ENCODE results near the gene DPF3.

Gene DPF3

GRCh38 chr14:72614891-72615415 lies 278.9 kb downstream of the DPF3 start:
- H3K27me3 Mint-ChIP-seq (ENCODE audit: low read depth), result peaks cover 27% of the 10 kb centered on the region
- peaks cover 7% of the 10 kb centered on the region for H3K4me1 Mint-ChIP-seq (ENCODE audit: low read depth)
- H3K27ac Mint-ChIP-seq, result no peak overlapping the region
- no peak overlapping the region for H3K4me3 Mint-ChIP-seq
- no peaks in the 10 kb centered on the region for H3K36me3 Mint-ChIP-seq (ENCODE audit: low read depth)
- H3K9me3 Mint-ChIP-seq, result no peaks in the 10 kb centered on the region

GRCh38 chr14:72614365-72614764 lies 279.5 kb downstream of the DPF3 start:
- H3K4me3 Mint-ChIP-seq, result no peak overlapping the region
- peaks cover 7% of the 10 kb centered on the region for H3K4me1 Mint-ChIP-seq (ENCODE audit: low read depth)
- H3K36me3 Mint-ChIP-seq (ENCODE audit: low read depth), result no peaks in the 10 kb centered on the region
- no peak overlapping the region for H3K27ac Mint-ChIP-seq
- no peaks in the 10 kb centered on the region for H3K9me3 Mint-ChIP-seq
- peaks cover 24% of the 10 kb centered on the region for H3K27me3 Mint-ChIP-seq (ENCODE audit: low read depth)

DNA sequence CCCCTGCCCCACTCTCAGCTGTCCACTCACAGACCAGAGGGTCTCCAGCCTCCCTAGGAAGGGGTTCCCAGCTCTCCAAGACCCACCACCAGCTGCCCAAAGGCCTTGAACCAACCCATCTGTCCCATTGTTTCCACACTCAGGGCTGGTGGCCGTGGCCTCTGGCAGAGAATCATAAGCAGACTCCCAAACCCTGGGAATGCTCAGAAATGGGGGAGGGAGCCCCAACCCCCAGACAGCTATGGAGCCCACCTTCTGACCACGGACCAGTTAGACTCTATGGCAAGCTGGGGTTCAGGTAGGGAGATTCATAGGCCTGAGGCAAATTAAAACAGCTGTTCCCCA lies 280.0 kb downstream of the DPF3 start:
- Mint-ChIP-seq H3K4me3 (no peak overlapping the region), H3K27me3 (ENCODE audit: low read depth) (peaks cover 28% of the 10 kb centered on the region), H3K27ac (no peak overlapping the region), H3K9me3 (no peaks in the 10 kb centered on the region), H3K4me1 (ENCODE audit: low read depth) (peaks cover 7% of the 10 kb centered on the region), H3K36me3 (ENCODE audit: low read depth) (no peaks in the 10 kb centered on the region)

GRCh38 chr14:72613231-72613974 lies 280.5 kb downstream of the DPF3 start:
- no peak overlapping the region for H3K27ac Mint-ChIP-seq
- peaks cover 7% of the 10 kb centered on the region for H3K4me1 Mint-ChIP-seq (ENCODE audit: low read depth)
- H3K4me3 Mint-ChIP-seq, result no peak overlapping the region
- no peaks in the 10 kb centered on the region for H3K36me3 Mint-ChIP-seq (ENCODE audit: low read depth)
- no peaks in the 10 kb centered on the region for H3K9me3 Mint-ChIP-seq
- peaks cover 33% of the 10 kb centered on the region for H3K27me3 Mint-ChIP-seq (ENCODE audit: low read depth)

DNA sequence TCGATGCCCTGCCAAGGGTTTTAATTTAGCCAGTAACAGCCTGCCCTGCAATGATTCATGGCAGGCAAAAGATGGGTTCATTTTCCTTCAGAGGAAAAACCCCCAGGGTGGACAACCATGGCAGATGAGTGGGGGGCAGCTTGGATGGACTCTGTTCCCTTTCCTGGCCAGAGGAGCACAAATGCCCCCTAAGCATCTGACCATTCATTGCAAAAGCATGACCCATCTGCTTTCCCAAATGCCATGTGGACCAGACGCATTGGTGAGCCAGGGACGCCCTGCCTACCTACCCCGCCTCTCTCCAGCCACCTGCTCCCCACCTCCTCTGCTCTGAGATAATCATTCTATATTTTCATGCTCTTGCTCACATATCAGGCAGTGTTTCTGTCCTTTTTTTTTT lies 281.9 kb downstream of the DPF3 start:
- H3K9me3 Mint-ChIP-seq, result no peaks in the 10 kb centered on the region
- H3K4me1 Mint-ChIP-seq (ENCODE audit: low read depth), result peaks cover 7% of the 10 kb centered on the region
- peaks cover 38% of the 10 kb centered on the region for H3K27me3 Mint-ChIP-seq (ENCODE audit: low read depth)
- no peak overlapping the region for H3K4me3 Mint-ChIP-seq
- no peak overlapping the region for H3K27ac Mint-ChIP-seq
- H3K36me3 Mint-ChIP-seq (ENCODE audit: low read depth), result no peaks in the 10 kb centered on the region

DNA sequence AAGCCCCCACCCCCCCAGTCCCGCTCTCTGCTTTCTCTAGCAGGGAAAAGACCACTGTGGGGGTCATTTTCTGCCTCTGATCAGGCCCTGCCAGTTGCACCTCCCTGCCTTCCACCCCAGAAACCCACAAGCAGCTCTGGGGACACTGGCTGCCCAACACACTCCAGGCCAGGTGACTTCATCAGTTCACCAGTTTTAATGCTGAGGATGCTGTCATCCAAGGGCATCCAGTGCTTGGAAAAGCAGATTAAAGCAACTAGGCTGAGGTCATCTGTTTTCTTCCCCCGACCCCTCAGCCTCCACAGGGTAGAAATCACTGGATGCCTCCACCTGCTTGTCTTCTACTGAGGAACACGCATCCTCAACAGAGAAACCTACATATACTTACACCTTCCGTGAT lies 282.4 kb downstream of the DPF3 start:
- Mint-ChIP-seq H3K9me3 (no peaks in the 10 kb centered on the region), H3K36me3 (ENCODE audit: low read depth) (no peaks in the 10 kb centered on the region), H3K27me3 (ENCODE audit: low read depth) (peaks cover 42% of the 10 kb centered on the region), H3K27ac (no peak overlapping the region), H3K4me1 (ENCODE audit: low read depth) (peaks cover 7% of the 10 kb centered on the region), H3K4me3 (no peak overlapping the region)

DNA sequence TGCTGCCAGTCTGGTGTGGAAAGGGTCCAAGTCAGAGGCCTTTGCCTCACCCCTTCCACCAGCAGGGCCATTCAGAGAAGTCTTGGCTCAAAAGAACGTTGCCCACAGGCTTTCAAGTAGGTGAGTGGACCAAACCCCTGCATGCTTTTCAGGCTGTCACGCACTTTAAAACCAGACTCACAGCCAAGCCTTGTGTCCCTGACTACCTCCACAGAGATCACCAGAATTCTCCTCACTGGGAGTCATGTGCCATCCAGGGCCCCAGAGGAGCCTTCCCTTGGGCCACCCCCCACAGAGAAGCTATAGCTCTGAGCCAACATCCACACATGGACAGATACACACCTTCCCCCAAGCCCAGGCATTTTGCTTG lies 283.1 kb downstream of the DPF3 start:
- Mint-ChIP-seq H3K27me3 (ENCODE audit: low read depth) (peaks cover 36% of the 10 kb centered on the region), H3K9me3 (no peaks in the 10 kb centered on the region), H3K36me3 (ENCODE audit: low read depth) (no peaks in the 10 kb centered on the region), H3K4me1 (ENCODE audit: low read depth) (peaks cover 5% of the 10 kb centered on the region), H3K27ac (no peak overlapping the region), H3K4me3 (no peak overlapping the region)

- no peaks in the 10 kb centered on the region for H3K9me3 Mint-ChIP-seq
- peaks cover 4% of the 10 kb centered on the region for H3K4me1 Mint-ChIP-seq (ENCODE audit: low read depth)
- H3K27me3 Mint-ChIP-seq (ENCODE audit: low read depth), result peaks cover 36% of the 10 kb centered on the region
- H3K27ac Mint-ChIP-seq, result no peak overlapping the region
- no peak overlapping the region for H3K4me3 Mint-ChIP-seq
- no peaks in the 10 kb centered on the region for H3K36me3 Mint-ChIP-seq (ENCODE audit: low read depth)
These were observed 283.6 kb downstream of the DPF3 start for GRCh38 chr14:72610096-72610830.

DNA sequence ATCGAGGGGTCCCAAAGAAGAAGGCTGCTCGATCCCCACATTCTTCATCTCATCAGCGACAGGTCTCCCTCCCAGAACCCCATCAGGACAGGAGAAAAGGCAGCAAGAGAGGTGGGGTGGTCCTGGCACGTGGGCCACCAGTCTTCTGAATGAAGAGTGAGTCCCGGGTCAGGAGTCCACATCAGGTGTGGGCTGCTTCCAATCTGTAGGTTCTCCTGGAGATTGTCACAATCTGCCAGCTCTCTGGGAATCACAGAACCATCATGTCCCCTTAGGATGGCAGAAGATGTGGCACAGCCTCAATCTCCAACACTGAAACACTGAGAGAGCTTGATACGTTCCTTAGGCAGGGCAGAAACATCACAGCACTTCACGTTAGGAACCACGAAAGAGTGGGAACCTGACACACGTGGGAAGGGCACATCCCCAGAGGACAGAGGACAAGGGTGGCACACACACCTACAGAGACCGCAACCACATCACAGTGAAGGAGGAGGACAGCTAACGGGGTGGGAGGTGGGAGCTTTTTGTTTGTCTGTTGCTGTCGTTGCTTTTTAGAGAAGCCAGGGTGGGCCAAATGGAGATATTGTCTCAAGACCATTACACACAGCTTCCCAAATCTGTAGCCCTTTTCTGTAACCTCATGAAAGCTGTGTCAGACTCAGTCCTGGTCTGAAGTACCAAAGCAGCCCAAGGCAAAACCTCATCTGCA lies 284.5 kb downstream of the DPF3 start:
- peaks cover 39% of the 10 kb centered on the region for H3K27me3 Mint-ChIP-seq (ENCODE audit: low read depth)
- H3K36me3 Mint-ChIP-seq (ENCODE audit: low read depth), result no peaks in the 10 kb centered on the region
- H3K4me1 Mint-ChIP-seq (ENCODE audit: low read depth), result peaks cover 4% of the 10 kb centered on the region
- H3K27ac Mint-ChIP-seq, result no peak overlapping the region
- H3K9me3 Mint-ChIP-seq, result no peaks in the 10 kb centered on the region
- H3K4me3 Mint-ChIP-seq, result no peak overlapping the region

GRCh38 chr14:72608391-72609204 lies 285.3 kb downstream of the DPF3 start:
- Mint-ChIP-seq H3K4me3 (no peak overlapping the region), H3K27me3 (ENCODE audit: low read depth) (peaks cover 43% of the 10 kb centered on the region), H3K9me3 (no peaks in the 10 kb centered on the region), H3K4me1 (ENCODE audit: low read depth) (peaks cover 4% of the 10 kb centered on the region), H3K36me3 (ENCODE audit: low read depth) (no peaks in the 10 kb centered on the region), H3K27ac (no peak overlapping the region)

DNA sequence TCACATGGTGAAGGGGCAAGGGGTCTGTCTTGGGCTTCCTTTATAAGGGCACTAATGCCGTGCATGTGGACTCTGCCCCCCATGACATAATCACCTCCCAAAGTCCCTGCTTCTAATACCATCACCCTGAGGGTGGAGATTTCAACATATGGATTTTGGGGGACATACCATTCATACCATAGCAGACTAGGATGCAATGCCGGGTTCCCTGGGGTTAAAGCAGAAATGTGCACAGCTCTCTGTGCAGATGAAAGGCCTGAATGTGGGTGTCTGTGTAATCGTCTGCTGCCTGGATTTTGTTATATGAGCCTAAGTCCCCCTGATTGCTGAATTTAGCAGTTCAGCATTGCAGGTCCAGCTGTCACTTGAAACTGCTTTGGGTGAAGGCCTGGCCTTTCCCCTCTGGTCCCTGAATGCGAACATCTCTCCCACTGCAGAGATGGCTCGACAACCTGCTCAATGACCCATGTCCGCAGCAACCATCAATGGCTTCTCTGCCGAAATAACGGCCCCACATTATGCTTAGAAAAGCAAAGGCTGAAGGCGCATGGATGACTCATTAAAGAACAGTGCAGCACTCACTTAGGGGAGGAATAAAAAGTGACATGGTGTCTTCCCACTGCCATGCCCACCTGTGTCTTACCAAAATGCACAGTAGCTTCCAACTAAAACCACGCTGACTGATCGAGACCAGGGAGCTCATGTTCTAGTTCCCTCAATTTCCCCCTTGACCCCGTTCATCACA lies 286.3 kb downstream of the DPF3 start:
- no peak overlapping the region for H3K27ac Mint-ChIP-seq
- no peak overlapping the region for H3K4me3 Mint-ChIP-seq
- no peaks in the 10 kb centered on the region for H3K36me3 Mint-ChIP-seq (ENCODE audit: low read depth)
- H3K27me3 Mint-ChIP-seq (ENCODE audit: low read depth), result peaks cover 44% of the 10 kb centered on the region
- H3K4me1 Mint-ChIP-seq (ENCODE audit: low read depth), result peaks cover 4% of the 10 kb centered on the region
- H3K9me3 Mint-ChIP-seq, result no peaks in the 10 kb centered on the region

- Mint-ChIP-seq H3K9me3 (no peaks in the 10 kb centered on the region), H3K4me3 (no peak overlapping the region), H3K27me3 (ENCODE audit: low read depth) (peaks cover 41% of the 10 kb centered on the region), H3K4me1 (ENCODE audit: low read depth) (no peaks in the 10 kb centered on the region), H3K27ac (no peak overlapping the region), H3K36me3 (ENCODE audit: low read depth) (no peaks in the 10 kb centered on the region)
These were observed 287.0 kb downstream of the DPF3 start for GRCh38 chr14:72606879-72607278.

DNA sequence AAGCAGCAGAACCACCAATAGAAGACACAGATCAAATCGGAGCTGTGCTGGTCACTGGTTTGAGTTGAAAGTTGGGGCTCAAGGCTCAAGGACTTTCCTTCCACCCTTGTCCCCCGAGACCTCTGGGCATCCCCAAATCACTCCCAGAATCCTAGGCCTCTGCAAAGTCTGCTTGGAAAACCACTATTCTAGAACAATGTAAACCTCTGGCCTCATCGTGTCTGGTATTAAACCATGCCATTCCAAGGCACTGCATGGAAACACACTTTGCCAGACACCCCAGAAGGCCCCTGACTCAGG lies 288.0 kb downstream of the DPF3 start:
- no peaks in the 10 kb centered on the region for H3K9me3 Mint-ChIP-seq
- H3K4me1 Mint-ChIP-seq (ENCODE audit: low read depth), result peaks cover 3% of the 10 kb centered on the region
- H3K36me3 Mint-ChIP-seq (ENCODE audit: low read depth), result no peaks in the 10 kb centered on the region
- H3K27me3 Mint-ChIP-seq (ENCODE audit: low read depth), result peaks cover 41% of the 10 kb centered on the region
- H3K27ac Mint-ChIP-seq, result no peak overlapping the region
- no peak overlapping the region for H3K4me3 Mint-ChIP-seq

Measured in T-helper 1 cell treated with Interleukin-12 subunit alpha and Interleukin-12 subunit beta and Interleukin-4 antibody, amounts not matched to agents 30 μg/mL and 1 μg/mL, for 36 hours (primary cell).